ENCODE measurements around the gene SPRR1A.

SPRR1A gene

DNA sequence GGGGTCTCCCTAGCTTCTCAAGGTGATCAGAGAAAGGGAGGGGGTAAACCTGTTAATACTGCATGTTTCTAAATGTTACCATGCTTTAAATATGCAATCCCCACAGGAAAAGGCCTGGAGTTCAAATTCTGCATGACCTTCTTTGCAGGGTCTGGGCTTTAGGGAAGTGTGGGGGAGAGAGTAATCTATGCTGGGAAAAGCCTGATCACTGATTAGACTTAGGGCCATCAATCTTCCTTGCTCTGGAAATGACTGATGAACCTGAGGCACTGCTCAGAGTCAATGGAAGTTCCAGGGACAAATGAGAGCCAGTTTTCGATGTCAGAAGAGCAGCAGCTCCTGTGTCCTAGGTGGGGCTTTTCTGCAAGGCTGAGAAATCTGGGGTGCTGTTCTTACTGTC is 3.2 kb upstream of the SPRR1A start:
- TF ChIP-seq CTCF (IDR thresholded peaks at IDR 0.05; ENCODE audit: low read depth, low read length) = no peak
- H3K4me3 ChIP-seq (ENCODE audit: low read depth, low read length) = no peak overlapping the region
- DNase-seq = no peak
- no peaks in the 10 kb centered on the region for H3K9me3 ChIP-seq
- H3K4me1 ChIP-seq = no peaks in the 10 kb centered on the region
- H3K27me3 ChIP-seq = no peaks in the 10 kb centered on the region
- no peaks in the 10 kb centered on the region for H3K36me3 ChIP-seq

GRCh38 chr1:152981146-152981871 is 2.6 kb upstream of the SPRR1A start:
- no peak for TF ChIP-seq CTCF (IDR thresholded peaks at IDR 0.05; ENCODE audit: low read depth, low read length)
- no peaks in the 10 kb centered on the region for H3K36me3 ChIP-seq
- H3K4me1 ChIP-seq = no peaks in the 10 kb centered on the region
- no peak for DNase-seq
- H3K4me3 ChIP-seq (ENCODE audit: low read depth, low read length) = no peak overlapping the region
- H3K27me3 ChIP-seq = no peaks in the 10 kb centered on the region
- H3K9me3 ChIP-seq = no peaks in the 10 kb centered on the region

DNA sequence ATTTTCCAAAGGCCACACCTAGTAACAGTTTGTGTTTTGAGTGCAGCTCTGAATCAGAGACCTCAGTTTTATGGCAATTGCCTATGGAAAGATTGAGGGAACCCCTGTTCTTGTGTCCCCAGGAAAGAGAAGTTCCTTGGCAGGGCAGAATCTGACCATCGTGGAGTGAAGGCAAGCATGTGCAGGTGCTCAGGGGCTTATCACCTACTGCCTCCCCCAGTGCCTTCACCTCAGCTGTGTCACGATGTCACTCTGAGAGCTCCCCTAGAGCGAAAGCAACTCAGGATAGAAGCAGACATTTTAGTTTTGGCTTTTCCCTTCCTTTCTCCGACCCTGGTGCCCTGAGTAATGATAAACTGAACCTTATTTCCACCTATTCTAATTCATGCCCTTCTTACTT is 1.8 kb upstream of the SPRR1A start:
- DNase-seq = no peak
- TF ChIP-seq CTCF (IDR thresholded peaks at IDR 0.05; ENCODE audit: low read depth, low read length) = no peak
- H3K4me3 ChIP-seq (ENCODE audit: low read depth, low read length) = no peak overlapping the region
- no peaks in the 10 kb centered on the region for H3K36me3 ChIP-seq
- H3K4me1 ChIP-seq = no peaks in the 10 kb centered on the region
- no peaks in the 10 kb centered on the region for H3K9me3 ChIP-seq
- no peaks in the 10 kb centered on the region for H3K27me3 ChIP-seq

DNA sequence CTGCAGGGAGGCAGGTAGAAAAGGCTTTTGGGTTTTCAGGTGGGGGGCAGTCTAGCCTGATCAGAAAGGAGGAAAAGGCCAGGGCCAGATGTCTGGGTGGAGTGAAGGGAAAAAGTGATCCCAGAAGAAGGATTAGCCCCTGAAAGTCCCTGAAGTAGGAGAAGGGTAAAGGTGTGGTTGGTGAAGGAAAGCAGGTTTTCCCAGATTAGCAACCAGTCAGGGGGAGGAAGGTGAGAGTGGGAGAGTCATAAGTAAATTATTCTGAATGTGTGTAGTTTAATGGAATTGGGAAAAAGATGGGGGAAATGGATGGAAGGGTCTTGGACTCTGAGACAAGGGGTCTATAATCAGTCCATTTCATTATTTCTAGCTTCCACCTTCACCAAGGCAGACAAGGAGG is 647 bp upstream of the SPRR1A start:
- Histone ChIP-seq H3K4me1 (no peaks in the 10 kb centered on the region), H3K27me3 (no peaks in the 10 kb centered on the region), H3K36me3 (no peaks in the 10 kb centered on the region), H3K4me3 (ENCODE audit: low read depth, low read length) (no peak overlapping the region), H3K9me3 (no peaks in the 10 kb centered on the region)
- DNase-seq = no peak
- no peak for TF ChIP-seq CTCF (IDR thresholded peaks at IDR 0.05; ENCODE audit: low read depth, low read length)

DNA sequence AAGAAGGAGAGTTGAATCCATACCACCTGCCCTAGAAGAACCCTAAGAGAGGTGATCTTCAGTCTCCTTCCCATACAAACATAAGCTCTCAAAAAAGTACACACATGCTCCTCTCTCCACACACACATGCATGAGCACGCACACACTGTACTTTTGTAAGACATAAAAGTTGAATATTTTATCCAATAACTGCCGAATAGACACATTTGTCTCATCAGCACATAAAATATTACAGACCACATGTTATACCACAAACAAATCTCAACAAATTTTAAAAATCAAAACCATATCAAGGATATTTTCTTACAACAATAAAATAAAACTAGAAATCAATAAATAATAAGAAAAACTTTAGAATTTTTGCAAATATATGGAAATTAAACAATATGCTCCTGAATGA is 2.7 kb downstream of the SPRR1A start:
- H3K27me3 ChIP-seq = no peaks in the 10 kb centered on the region
- no peaks in the 10 kb centered on the region for H3K36me3 ChIP-seq
- no peak for DNase-seq
- H3K9me3 ChIP-seq = no peaks in the 10 kb centered on the region
- H3K4me1 ChIP-seq = no peaks in the 10 kb centered on the region
- no peak for TF ChIP-seq CTCF (IDR thresholded peaks at IDR 0.05; ENCODE audit: low read depth, low read length)
- H3K4me3 ChIP-seq (ENCODE audit: low read depth, low read length) = no peak overlapping the region

GRCh38 chr1:152993186-152993585 is 9.3 kb downstream of the SPRR1A start:
- Histone ChIP-seq H3K9me3 (no peaks in the 10 kb centered on the region), H3K36me3 (no peaks in the 10 kb centered on the region), H3K27me3 (no peaks in the 10 kb centered on the region), H3K4me1 (no peaks in the 10 kb centered on the region), H3K4me3 (ENCODE audit: low read depth, low read length) (no peak overlapping the region)
- DNase-seq = no peak
- TF ChIP-seq CTCF (IDR thresholded peaks at IDR 0.05; ENCODE audit: low read depth, low read length) = no peak
